Stimulated activated CD4-positive, alpha-beta T cell treated with anti-CD3 and anti-CD28 coated beads, Interleukin-2, amount 100 ng/mL, for 4 hours (primary cell): Measurements from ENCODE around the gene GATAD2B.

Experiments used
- DNase-seq: peaks from one replicate; pipeline ENCODE4 v3.0.0-alpha.2; 2020; ENCODE audit warnings: low read depth

Gene GATAD2B

DNA sequence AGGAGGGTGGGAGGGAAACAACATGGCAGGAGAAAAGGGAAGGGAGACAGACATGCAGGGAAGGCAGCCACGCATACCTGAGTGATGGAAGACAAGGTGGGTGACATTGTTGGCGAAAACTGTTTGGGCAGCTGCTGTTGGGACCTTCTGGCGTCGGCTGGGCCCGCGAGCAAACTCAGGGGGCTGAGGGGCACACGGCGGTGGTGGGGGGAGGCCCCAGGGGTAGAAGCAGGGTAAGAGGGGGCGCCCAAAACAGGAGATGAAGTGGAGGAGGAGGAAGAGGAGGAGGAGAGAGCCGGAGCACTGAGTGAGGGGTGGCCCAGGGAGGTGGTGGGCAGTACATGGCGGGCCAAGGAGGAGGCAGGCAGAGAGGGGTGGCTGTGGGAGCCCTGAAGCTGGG lies 28.4 kb upstream of the GATAD2B start:
- no peak for DNase-seq

DNA sequence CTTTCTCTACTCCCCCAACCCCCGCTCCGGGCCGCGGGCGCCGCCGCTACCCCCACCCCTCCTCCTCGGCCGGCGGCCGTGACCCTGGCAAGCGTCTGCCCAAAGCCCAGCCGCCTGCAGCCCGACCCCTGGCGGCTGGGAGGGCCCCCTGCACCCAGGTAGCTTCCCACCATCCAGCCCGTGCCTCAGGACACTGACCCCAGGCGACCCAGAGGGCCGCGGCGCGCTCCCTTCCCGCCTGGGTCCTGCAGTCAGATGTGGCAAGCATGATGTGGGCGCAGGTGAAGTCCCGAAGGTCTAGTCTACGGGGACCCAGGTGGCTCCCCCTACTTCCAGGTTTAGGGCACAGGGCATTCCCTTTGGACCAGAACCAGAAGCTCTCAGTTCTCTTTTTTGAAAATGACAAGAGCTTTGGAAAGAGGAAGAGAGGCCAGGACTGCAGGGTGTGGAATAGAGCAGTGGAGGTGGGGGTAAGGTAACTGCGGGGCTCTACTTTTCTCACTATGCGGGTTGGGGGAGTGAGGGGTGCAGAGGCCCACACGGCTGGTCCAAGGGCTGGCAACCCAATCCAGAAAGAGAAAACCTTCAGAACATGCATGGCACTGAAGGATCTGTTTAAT lies 24.0 kb upstream of the GATAD2B start, which contains the start of gene DENND4B:
TSS of gene DENND4B (minus strand) at position 97 of the 620 bp plus-strand sequence. CDS start 2,344 bp downstream, outside the sequence.
- DNase-seq, result peak; percentile 64

- peak; percentile 57 for DNase-seq
These were observed 23.2 kb upstream of the GATAD2B start for GRCh38 chr1:153945795-153946621.

DNA sequence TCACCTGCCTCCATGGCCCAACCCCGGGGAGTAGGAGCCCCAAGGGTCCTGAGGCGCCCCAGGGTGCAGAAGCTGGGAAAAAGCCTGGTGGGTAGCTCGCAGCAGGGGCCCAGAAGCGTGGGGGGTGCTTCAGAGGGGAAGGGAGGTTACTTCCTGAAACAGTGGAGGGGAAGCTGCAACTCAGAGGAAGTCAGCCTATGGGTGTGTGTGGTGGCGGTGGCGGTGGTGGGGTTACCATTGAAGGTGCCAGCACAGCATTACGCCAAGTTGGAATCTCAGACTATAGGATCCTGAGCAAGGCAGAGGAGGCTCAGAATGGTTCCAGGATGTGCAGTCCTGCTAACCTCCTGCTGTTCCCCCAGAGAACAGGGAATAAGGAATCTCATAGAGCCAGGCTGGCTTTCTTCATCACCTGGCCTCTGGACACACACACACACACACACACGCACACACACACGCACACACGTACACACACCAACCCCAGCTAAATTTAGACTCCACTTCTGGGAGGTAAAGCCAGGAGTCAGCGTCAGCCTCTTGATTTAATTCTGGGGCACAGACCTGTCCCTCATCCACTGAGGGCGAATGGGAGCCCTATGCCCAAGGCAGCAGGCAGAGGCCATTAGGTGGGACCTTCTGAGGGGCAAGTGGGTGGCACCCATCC lies 22.5 kb upstream of the GATAD2B start:
- DNase-seq, result peak; percentile 63

GRCh38 chr1:153944827-153945117 lies 22.0 kb upstream of the GATAD2B start:
- no peak for DNase-seq

DNA sequence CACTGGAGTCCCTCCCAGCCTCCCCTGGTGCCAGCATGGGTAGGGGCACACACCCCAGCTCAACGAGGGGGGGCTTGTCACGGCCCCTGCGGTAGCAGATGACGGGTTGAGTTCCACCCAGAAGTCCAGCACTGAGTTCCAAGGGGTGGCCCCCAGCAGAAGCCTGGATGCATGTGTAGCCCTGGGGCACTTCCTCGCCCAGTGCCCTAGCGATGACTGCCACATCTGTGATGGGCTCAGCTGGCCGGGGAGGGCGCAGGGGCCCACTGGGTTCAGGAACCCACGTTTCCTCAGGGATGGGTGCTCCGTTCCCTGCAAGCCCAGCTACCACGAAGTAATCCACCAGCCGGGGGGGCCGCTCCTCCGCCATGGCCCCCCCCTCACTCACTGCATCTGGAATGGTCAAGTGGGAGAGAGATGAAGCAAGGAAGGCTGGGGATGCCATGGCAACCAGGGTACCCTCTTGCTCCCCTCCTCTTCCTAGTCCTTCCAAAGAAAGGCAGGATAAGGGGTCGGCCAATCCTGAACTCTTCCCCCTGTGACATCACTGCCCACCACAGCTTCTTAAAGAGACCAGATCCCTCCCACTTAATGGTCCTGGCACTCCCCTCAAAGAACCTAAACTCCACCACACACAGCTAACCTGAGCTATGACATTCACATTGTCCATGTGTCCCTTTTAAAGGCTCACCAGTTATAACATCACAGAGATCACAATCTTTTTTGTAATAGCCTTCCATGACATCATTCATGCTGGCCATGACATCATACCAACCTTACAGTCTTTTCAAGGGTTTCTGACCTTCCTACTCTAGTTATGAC lies 21.4 kb upstream of the GATAD2B start:
- no peak for DNase-seq

GRCh38 chr1:153942766-153943549 lies 20.2 kb upstream of the GATAD2B start:
- no peak for DNase-seq

DNA sequence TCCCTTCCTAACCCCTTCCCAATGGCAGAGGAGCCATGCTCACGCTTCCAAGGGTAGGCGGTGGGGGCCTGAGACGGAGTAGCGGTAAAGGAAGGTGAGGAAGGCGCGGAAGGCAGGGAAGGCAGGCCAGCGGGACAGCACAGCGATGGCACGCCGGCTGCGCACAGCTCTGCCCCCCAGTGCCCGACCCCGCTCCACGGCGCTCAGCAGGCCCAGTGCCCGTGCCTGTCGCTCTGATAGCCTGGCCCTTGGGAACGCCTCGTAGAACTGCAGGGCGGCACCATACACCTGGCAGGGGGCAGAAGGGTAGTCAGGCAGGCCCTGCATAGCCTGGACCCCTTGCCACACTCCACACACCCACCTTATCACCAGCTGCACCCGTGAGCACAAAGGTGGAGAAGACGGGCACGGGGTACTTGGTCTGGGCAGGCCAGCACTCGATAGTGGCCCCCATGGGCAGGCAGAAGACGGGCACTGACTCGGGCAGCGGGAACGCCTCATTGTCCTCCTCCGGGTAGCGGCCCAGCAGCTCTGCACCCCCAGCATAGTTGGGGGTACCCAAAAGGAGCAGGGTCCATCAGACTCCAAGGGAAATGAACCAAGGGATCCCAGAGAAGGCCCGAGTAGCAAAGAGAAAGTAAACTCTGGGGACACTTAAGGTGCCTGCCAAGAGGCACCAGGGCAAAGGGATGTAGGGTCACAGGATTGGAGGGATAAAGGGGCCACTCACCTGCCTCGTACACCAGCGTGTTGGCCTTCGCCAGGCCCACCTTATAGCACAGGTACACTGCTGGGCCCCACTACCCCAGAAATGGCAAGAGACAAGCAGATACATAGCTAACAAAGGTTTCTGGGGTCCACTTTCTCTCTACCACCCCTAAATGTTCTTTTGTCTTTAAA lies 19.3 kb upstream of the GATAD2B start:
- no peak for DNase-seq

DNA sequence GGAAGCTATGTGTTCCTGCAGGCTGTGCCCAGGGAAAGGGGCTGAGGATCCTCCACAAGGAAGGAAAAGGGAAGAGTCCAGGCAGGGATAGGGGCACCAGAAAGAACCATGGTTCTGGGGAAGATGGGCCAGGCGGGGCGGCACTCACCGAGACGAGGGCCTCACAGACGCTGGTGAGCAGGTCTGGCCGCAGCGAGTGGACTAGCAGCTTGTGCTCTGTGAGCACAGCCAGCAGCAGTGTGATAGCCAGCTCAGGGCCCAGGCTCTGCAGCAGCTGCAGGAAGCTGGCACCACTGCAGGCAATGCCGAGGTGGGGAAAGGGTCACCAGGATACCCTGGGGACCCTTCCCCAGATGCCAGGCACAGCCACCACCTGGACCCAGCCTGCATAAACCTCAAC lies 18.0 kb upstream of the GATAD2B start:
- no peak for DNase-seq

DNA sequence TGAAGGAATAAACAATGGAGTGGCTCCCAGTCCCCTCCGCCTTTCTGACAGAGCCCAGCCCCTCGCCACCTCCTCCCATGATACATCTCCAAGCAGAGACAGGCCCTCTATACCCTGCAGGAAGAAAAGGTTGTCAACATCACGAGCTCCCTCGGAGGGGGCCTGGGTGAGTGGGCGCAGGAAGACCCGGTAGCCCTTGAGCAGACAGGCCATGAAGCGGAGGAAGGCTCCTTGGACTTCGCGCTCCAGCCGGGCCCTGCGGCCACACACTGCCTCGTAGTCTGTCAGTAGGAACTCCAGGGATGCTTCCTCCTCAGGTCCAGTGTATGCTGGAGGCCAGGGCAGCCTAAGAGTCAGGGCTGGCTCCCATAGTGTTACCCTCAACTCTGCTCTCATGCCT lies 16.7 kb upstream of the GATAD2B start:
- DNase-seq, result no peak

GRCh38 chr1:153938996-153939395 lies 16.2 kb upstream of the GATAD2B start:
- DNase-seq, result no peak

- DNase-seq, result no peak
These were observed 14.6 kb upstream of the GATAD2B start for GRCh38 chr1:153937331-153937730.

DNA sequence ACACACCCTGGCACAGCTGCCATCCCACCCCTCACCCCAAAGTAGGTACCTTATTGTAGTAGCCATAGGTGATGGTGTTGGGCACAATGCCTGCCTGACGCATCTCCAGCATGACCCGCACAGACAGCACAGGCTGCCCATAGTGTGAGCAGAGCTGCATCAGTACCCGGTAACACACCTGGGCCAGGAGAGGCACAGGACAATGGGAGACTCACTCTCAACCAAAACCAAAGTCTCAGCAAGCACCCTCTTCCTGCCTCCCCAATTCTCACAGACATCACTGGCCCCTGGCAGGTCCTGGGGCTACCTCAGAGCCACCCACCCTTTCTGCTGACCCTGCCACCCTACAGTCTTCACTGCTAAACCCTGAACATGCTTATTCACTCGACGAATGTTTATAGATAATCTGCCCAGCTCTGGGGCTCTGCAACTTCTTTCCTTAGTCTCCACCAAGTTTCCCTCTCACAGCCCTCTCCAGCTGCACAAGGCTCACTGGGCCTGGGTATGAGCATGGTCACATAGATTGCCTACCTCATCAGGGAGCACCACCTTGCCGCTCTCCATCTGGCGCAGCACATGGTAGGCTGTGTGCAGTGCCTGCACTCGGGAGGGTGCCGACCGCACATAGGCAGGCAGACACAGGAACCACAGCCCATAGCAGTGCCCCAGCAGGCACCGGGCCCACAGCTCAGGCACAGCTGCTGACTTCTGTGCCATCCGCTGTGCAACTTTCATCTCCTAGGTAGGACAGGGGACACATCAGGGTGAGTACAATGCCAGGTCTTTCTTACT lies 13.4 kb upstream of the GATAD2B start:
- DNase-seq, result no peak

GRCh38 chr1:153934746-153935145 lies 12.0 kb upstream of the GATAD2B start:
- no peak for DNase-seq

- no peak for DNase-seq
These were observed 11.2 kb upstream of the GATAD2B start for GRCh38 chr1:153933955-153934354.

- no peak for DNase-seq
These were observed 10.7 kb upstream of the GATAD2B start for GRCh38 chr1:153933430-153933829.

- DNase-seq, result no peak
These were observed 9.7 kb upstream of the GATAD2B start for GRCh38 chr1:153932156-153933131.
